ENCODE data around the gene CLEC7A. TPM values are rescaled to one million over a fixed set of nuclear protein-coding genes. Genes with fewer than 3 reads are reported as not detected.

CLEC7A gene
- total RNA-seq, 1 experiment from 2014 or later, result not detected

DNA sequence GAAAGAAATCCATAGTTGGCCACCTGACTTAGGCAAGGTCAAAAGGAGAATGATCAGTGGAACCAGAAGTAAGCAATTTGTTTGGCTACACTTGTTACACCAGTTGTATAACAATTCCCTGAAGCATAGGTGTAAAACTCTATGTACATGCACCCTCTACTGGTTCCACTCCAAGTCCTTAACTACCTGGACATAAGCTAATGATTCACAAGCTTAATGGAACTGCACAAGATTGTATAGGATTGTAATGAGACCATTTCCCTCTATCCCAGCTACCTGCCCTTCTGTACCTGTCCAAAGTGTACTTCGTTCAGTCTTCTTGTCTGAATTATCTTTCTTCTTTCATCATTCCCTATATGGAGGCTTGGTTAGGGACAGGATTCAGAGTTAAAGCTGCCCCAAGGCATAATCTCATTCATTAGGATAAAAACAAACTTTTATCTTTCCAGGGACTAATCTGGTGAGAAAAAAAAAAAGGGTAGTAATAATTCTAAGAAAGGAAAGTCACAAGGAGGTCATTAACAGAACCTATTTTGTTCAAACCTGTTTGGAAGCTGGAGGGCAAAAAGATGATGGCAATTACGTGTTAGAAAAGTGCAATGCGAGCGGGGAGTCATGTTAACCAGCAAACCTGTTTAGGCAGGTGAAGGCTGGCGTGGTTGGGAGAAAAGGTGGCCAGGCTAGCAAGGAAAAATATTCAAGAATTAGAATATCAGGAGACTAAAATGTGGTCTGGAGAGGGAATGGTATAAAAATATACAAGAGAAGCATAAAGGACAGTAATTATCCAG is 46.0 kb upstream of the CLEC7A start:
- H3K36me3 Mint-ChIP-seq (ENCODE audit: insufficient read depth, unreplicated experiment), result peaks cover 11% of the 10 kb centered on the region
- no peaks in the 10 kb centered on the region for H3K27me3 Mint-ChIP-seq (ENCODE audit: insufficient read depth, unreplicated experiment)
- Histone ChIP-seq H3K4me3 (ENCODE audit: low read depth, low read length) (no peak overlapping the region), H3K9me3 (no peaks in the 10 kb centered on the region), H3K36me3 (ENCODE audit: control insufficient read depth, insufficient read depth, low read length) (no peaks in the 10 kb centered on the region), H3K4me1 (peaks cover 91% of the 10 kb centered on the region), H3K27me3 (replicated peaks; ENCODE audit: control insufficient read depth, insufficient read depth, low read length) (no peaks in the 10 kb centered on the region)
- BruUV-seq (replicated peaks), result no TSS peak
- H3K4me3 Mint-ChIP-seq (ENCODE audit: unreplicated experiment), result peak overlapping the region; percentile 18
- TF ChIP-seq, protein P1, sequence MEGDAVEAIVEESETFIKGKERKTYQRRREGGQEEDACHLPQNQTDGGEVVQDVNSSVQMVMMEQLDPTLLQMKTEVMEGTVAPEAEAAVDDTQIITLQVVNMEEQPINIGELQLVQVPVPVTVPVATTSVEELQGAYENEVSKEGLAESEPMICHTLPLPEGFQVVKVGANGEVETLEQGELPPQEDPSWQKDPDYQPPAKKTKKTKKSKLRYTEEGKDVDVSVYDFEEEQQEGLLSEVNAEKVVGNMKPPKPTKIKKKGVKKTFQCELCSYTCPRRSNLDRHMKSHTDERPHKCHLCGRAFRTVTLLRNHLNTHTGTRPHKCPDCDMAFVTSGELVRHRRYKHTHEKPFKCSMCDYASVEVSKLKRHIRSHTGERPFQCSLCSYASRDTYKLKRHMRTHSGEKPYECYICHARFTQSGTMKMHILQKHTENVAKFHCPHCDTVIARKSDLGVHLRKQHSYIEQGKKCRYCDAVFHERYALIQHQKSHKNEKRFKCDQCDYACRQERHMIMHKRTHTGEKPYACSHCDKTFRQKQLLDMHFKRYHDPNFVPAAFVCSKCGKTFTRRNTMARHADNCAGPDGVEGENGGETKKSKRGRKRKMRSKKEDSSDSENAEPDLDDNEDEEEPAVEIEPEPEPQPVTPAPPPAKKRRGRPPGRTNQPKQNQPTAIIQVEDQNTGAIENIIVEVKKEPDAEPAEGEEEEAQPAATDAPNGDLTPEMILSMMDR (IDR thresholded peaks at IDR 0.05; ENCODE audit: insufficient read depth in 1 of 2, low read depth in 1 of 2, low read length in 1 of 2, severe bottlenecking in 1 of 2, unreplicated experiment in 1 of 2), result peak; percentile 21 to 46
- DNase-seq, result peak; percentile 58 to 68
- H3K27ac Mint-ChIP-seq (ENCODE audit: unreplicated experiment), result peak overlapping the region; percentile 77
- H3K9me3 Mint-ChIP-seq (ENCODE audit: unreplicated experiment), result no peaks in the 10 kb centered on the region
- peaks cover 52% of the 10 kb centered on the region for H3K4me1 Mint-ChIP-seq (ENCODE audit: low read depth, unreplicated experiment)
- POLR2A ChIA-PET, result interaction anchor here (0.6 to 1.3 kb wide), 4 partner anchors 9 to 37 kb away, joined by 3 to 12 read pairs (median 4); partner anchors contain the start of gene GABARAPL1
- intact Hi-C loops (cut with micrococcal nuclease; ENCODE audit: unreplicated experiment), result loop anchor here (1.0 kb wide), 3 partner anchors 9 to 23 kb away; no protein-coding TSS in a partner anchor
- CTCF ChIA-PET, result interaction anchor here (0.6 to 2.8 kb wide), 15 partner anchors 8 to 218 kb away, joined by 3 to 80 read pairs (median 5); no protein-coding TSS in a partner anchor

DNA sequence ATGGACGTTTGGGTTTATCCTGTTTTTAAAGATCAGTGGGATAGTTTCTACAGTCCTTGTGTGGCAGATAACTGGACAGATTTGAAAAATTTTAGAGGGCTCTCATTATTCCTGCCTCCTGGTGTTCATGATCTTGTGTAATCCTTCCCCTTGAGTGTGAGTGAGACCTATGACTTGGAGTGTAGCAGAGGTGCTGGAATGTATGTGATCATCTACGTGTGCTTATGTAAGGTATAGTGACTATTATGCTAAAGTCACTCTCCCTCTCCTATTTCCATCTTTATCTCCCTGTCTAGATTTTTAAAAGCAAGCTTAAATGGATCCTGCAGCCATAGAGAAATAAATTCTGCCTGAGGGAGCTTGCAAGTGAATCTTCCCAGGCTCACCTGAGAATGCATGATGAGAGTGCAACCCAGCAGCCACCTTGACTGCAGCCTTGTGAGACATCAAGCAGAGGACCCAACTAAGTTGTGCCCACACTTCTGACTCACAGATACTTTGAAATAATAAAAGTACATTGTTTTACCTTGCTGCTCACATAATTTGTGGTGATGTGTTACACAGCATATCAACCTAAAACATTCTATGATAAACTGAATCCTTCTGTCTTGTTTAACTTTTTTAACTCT is 45.1 kb upstream of the CLEC7A start:
- Mint-ChIP-seq H3K27me3 (ENCODE audit: insufficient read depth, unreplicated experiment) (no peaks in the 10 kb centered on the region), H3K36me3 (ENCODE audit: insufficient read depth, unreplicated experiment) (peaks cover 9% of the 10 kb centered on the region), H3K4me1 (ENCODE audit: low read depth, unreplicated experiment) (peaks cover 49% of the 10 kb centered on the region), H3K27ac (ENCODE audit: unreplicated experiment) (peak overlapping the region; percentile 77), H3K9me3 (ENCODE audit: unreplicated experiment) (no peaks in the 10 kb centered on the region), H3K4me3 (ENCODE audit: unreplicated experiment) (no peak overlapping the region)
- intact Hi-C loops (cut with micrococcal nuclease; ENCODE audit: unreplicated experiment), result no loop called here
- no peaks in the 10 kb centered on the region for H3K36me3 ChIP-seq (ENCODE audit: control insufficient read depth, insufficient read depth, low read length)
- no peaks in the 10 kb centered on the region for H3K27me3 ChIP-seq (replicated peaks; ENCODE audit: control insufficient read depth, insufficient read depth, low read length)
- no peak overlapping the region for H3K4me3 ChIP-seq (ENCODE audit: low read depth, low read length)
- TF ChIP-seq, protein P1 (IDR thresholded peaks at IDR 0.05; ENCODE audit: insufficient read depth in 1 of 2, low read depth in 1 of 2, low read length in 1 of 2, severe bottlenecking in 1 of 2, unreplicated experiment in 1 of 2), result no peak
- CTCF ChIA-PET, result interaction anchor here (1.0 to 2.8 kb wide), 7 partner anchors 8 to 165 kb away, joined by 3 to 80 read pairs (median 6); no protein-coding TSS in a partner anchor
- DNase-seq, result no peak
- no TSS peak for BruUV-seq (replicated peaks)
- peaks cover 92% of the 10 kb centered on the region for H3K4me1 ChIP-seq
- POLR2A ChIA-PET, result interaction anchor here (0.6 to 1.3 kb wide), 4 partner anchors 8 to 38 kb away, joined by 3 to 12 read pairs (median 4); partner anchors contain the start of gene GABARAPL1
- no peaks in the 10 kb centered on the region for H3K9me3 ChIP-seq

Data from Caco-2 (cell line).